Neuronal stem cell (in vitro differentiated cells): ENCODE results near the gene MRNIP.

Experiments
- DNase-seq: peaks from one replicate; pipeline ENCODE4 v3.0.0-alpha.2; 2013; ENCODE audit warnings: low spot score
- H2AFZ ChIP-seq: one replicate; pipeline ENCODE4 v1.6.1; 2013; ENCODE audit warnings: mild to moderate bottlenecking, low read length, inconsistent platforms
- H2AK5ac ChIP-seq: 2 replicates; pipeline ENCODE4 v1.6.1; 2013; ENCODE audit warnings: low read depth, mild to moderate bottlenecking, inconsistent platforms, low read length, moderate library complexity, mixed read lengths
- H2BK120ac ChIP-seq: 2 replicates; pipeline ENCODE4 v1.6.1; 2013; ENCODE audit warnings: low read depth, mild to moderate bottlenecking, inconsistent platforms, low read length, moderate library complexity, mixed read lengths
- H2BK12ac ChIP-seq: one replicate; pipeline ENCODE4 v1.6.1; 2013; ENCODE audit warnings: low read length, inconsistent platforms
- H2BK15ac ChIP-seq: 2 replicates; pipeline ENCODE4 v1.6.1; 2013; ENCODE audit warnings: mild to moderate bottlenecking, low read length, inconsistent platforms, mixed read lengths
- H2BK5ac ChIP-seq: one replicate; pipeline ENCODE4 v1.6.1; 2013; ENCODE audit warnings: inconsistent platforms, mild to moderate bottlenecking, low read length, moderate library complexity
- H3K14ac ChIP-seq: one replicate; pipeline ENCODE4 v1.6.1; 2013; ENCODE audit warnings: low read length, inconsistent platforms
- H3K18ac ChIP-seq: 2 replicates; pipeline ENCODE4 v1.6.1; 2013; ENCODE audit warnings: low read length, inconsistent platforms
- H3K23ac ChIP-seq: 2 replicates; pipeline ENCODE4 v1.6.1; 2013; ENCODE audit warnings: low read depth, mild to moderate bottlenecking, mixed read lengths, low read length, inconsistent platforms; ENCODE audit not compliant: poor library complexity
- H3K27ac ChIP-seq: replicated peaks from 3 replicates; pipeline ENCODE4 v1.5.1; 2013; ENCODE audit warnings: low read length, inconsistent platforms
- H3K27me3 ChIP-seq, 3 experiments: 2 replicates each; pipeline ENCODE4 v1.6.1; 2013; ENCODE audit warnings: low read length in 3 of 3, mild to moderate bottlenecking in 2 of 3, inconsistent platforms in 1 of 3, low read depth in 1 of 3, mixed read lengths in 1 of 3, moderate library complexity in 1 of 3; ENCODE audit not compliant: control insufficient read depth in 3 of 3, insufficient read depth in 3 of 3
- H3K36me3 ChIP-seq, 2 donors: replicated peaks in 1 of 2; 2 replicates each; pipeline ENCODE4 v1.6.1; 2013; ENCODE audit warnings: low read length in 2 of 2; ENCODE audit not compliant: control insufficient read depth in 2 of 2, insufficient read depth in 2 of 2
- H3K4ac ChIP-seq: 2 replicates; pipeline ENCODE4 v1.6.1; 2013; ENCODE audit warnings: inconsistent platforms, mild to moderate bottlenecking, low read length, moderate library complexity
- H3K4me1 ChIP-seq, 2 donors: 1 replicate in 1 of 2; 2 replicates in 1 of 2; pipeline ENCODE4 v1.6.1; 2013; ENCODE audit warnings: low read length in 2 of 2, low read depth in 1 of 2; ENCODE audit not compliant: control insufficient read depth in 2 of 2, insufficient read depth in 1 of 2
- H3K4me2 ChIP-seq: one replicate; pipeline ENCODE4 v1.6.1; 2013; ENCODE audit warnings: mild to moderate bottlenecking, low read length, inconsistent platforms; ENCODE audit not compliant: insufficient read depth, poor library complexity, severe bottlenecking
- H3K4me3 ChIP-seq, 2 donors: 2 replicates each; pipeline ENCODE4 v1.5.1; 2013; ENCODE audit warnings: low read length in 2 of 2, mild to moderate bottlenecking in 2 of 2, inconsistent platforms in 1 of 2, moderate library complexity in 1 of 2
- H3K79me1 ChIP-seq: one replicate; pipeline ENCODE4 v1.6.1; 2013; ENCODE audit warnings: low read depth, mild to moderate bottlenecking, inconsistent platforms, low read length, moderate library complexity
- H3K9ac ChIP-seq: one replicate; pipeline ENCODE4 v1.6.1; 2013; ENCODE audit warnings: mild to moderate bottlenecking, low read depth, low read length, inconsistent platforms; ENCODE audit not compliant: poor library complexity
- H3K9me3 ChIP-seq, 2 donors: replicated peaks in 1 of 2; 2 replicates each; pipeline versions ENCODE3 to v1.6.1; 2013; ENCODE audit warnings: low read length in 2 of 2, mild to moderate bottlenecking in 2 of 2, inconsistent platforms in 1 of 2, low read depth in 1 of 2, mixed read lengths in 1 of 2, moderate library complexity in 1 of 2; ENCODE audit not compliant: control insufficient read depth in 2 of 2, insufficient read depth in 1 of 2
- H4K8ac ChIP-seq: one replicate; pipeline ENCODE4 v1.6.1; 2013; ENCODE audit warnings: low read depth, mild to moderate bottlenecking, inconsistent platforms, low read length, moderate library complexity
- H4K91ac ChIP-seq: one replicate; pipeline ENCODE4 v1.6.1; 2013; ENCODE audit warnings: low read length, low read depth, mild to moderate bottlenecking, inconsistent platforms; ENCODE audit not compliant: poor library complexity
- WGBS, 2 donors: extraction: QIAGEN DNeasy Blood & Tissue Kit; methylation state at CpG; one replicate each; pipeline ENCODE4 v1.1.7; 2013; ENCODE audit warnings: missing lambda C conversion rate in 2 of 2, mixed read lengths in 1 of 2; ENCODE audit not compliant: insufficient read length in 2 of 2, insufficient replicate concordance in 1 of 2; ENCODE audit errors: extremely low coverage in 2 of 2; 5-methylcytosine and 5-hydroxymethylcytosine counted together

The MRNIP gene

DNA sequence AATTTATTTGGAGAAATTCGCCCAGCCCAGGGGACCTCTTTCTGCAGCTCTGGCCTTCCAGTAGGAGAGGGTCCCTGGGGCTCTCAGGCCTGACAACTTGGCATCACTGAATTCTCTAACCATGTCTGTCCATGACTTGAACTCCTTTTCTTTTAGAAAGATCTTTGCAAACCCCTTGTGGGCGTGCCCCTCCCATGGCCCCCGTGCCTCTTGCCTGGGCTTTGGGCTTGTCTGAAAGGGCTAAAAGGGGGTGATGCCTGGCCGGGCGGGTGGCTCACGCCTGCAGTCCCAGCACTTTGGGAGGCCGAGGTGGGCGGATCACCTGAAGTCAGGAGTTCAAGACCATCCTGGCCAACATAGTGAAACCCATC is 41.2 kb downstream of the MRNIP start:
- no peak overlapping the region for H3K27ac ChIP-seq
- H3K4me2 ChIP-seq = peak overlapping the region; percentile 80
- peak overlapping the region; percentile 96 for H2AK5ac ChIP-seq
- H3K18ac ChIP-seq = no peak overlapping the region
- no peak overlapping the region for H2BK5ac ChIP-seq
- no peak overlapping the region for H4K8ac ChIP-seq
- H3K23ac ChIP-seq = peak overlapping the region; percentile 83
- peak overlapping the region; percentile 97 for H3K14ac ChIP-seq
- H3K4me1 ChIP-seq = peaks cover 23 to 30% of the 10 kb centered on the region in 2 donors
- no peak overlapping the region for H4K91ac ChIP-seq
- H3K4ac ChIP-seq = no peak overlapping the region
- WGBS, 2 donors = no CpG with 5 or more reads among the region's 8 CpGs
- H3K4me3 ChIP-seq = no peak overlapping the region
- H2BK12ac ChIP-seq = no peak overlapping the region
- H3K79me1 ChIP-seq = peaks cover 13% of the 10 kb centered on the region
- peaks cover 8 to 38% of the 10 kb centered on the region in 2 donors for H3K36me3 ChIP-seq
- DNase-seq = no peak
- H3K9ac ChIP-seq = no peak overlapping the region
- no peak overlapping the region for H2BK120ac ChIP-seq
- H3K9me3 ChIP-seq = peaks cover 0 to 2% of the 10 kb centered on the region in 2 donors
- H3K27me3 ChIP-seq = peaks cover 0 to 4% (median 0%) of the 10 kb centered on the region in 3 experiments
- no peak overlapping the region for H2AFZ ChIP-seq
- H2BK15ac ChIP-seq = peak overlapping the region; percentile 2

DNA sequence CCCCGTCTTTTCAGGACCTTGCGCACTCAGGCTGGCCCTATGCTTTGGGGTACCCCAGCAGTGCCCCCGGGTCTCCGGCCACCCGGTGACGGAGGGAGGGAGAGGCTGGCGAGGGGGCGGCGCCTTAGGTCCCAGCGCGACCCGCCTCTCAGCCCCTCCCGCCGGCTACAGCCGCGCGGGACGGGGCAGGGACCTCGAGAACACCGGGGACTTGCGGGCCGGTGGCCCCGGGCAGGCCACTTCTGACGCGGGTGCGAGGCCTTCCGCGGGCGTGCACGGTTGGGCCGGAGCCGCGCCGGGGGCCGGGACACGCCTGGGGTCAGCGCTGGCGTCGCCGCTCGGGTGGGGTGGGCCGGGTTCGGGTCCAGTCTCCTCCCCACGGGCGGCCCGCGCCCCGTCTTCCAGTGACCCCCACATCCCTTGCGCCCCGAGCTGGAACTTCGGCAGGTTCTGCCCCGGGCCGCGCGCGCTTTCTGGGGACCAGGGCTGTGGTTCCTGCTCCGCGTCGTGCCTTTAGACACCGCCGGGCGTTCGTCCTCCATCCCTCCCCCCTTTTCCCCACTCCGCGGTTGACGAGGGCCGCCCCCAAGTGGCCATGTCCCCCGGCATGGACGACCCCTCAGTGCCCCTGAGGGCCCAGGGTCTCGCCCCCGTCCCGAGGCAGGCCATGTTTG is 41.7 kb downstream of the MRNIP start:
- peak overlapping the region in 1 of 2 donors; percentile 76 for H3K4me3 ChIP-seq
- peaks cover 0 to 2% of the 10 kb centered on the region in 2 donors for H3K9me3 ChIP-seq
- peaks cover 0 to 4% (median 0%) of the 10 kb centered on the region in 3 experiments for H3K27me3 ChIP-seq
- no peak overlapping the region for H2AFZ ChIP-seq
- peak overlapping the region; percentile 41 for H2BK12ac ChIP-seq
- peaks cover 22 to 27% of the 10 kb centered on the region in 2 donors for H3K4me1 ChIP-seq
- H3K23ac ChIP-seq = peak overlapping the region; percentile 83
- no peak overlapping the region for H3K27ac ChIP-seq
- H2BK120ac ChIP-seq = no peak overlapping the region
- peaks cover 11% of the 10 kb centered on the region for H3K79me1 ChIP-seq
- H3K4ac ChIP-seq = no peak overlapping the region
- H3K14ac ChIP-seq = peak overlapping the region; percentile 97
- no peak overlapping the region for H4K91ac ChIP-seq
- H4K8ac ChIP-seq = peak overlapping the region; percentile 82
- H2BK5ac ChIP-seq = no peak overlapping the region
- peaks cover 11 to 40% of the 10 kb centered on the region in 2 donors for H3K36me3 ChIP-seq
- H3K4me2 ChIP-seq = peak overlapping the region; percentile 80
- peak overlapping the region; percentile 96 for H2AK5ac ChIP-seq
- peak overlapping the region; percentile 2 for H2BK15ac ChIP-seq
- peak overlapping the region; percentile 97 for H3K18ac ChIP-seq
- DNase-seq = no peak
- H3K9ac ChIP-seq = peak overlapping the region; percentile 86
- no CpG with 5 or more reads among the region's 72 CpGs for WGBS, 2 donors

DNA sequence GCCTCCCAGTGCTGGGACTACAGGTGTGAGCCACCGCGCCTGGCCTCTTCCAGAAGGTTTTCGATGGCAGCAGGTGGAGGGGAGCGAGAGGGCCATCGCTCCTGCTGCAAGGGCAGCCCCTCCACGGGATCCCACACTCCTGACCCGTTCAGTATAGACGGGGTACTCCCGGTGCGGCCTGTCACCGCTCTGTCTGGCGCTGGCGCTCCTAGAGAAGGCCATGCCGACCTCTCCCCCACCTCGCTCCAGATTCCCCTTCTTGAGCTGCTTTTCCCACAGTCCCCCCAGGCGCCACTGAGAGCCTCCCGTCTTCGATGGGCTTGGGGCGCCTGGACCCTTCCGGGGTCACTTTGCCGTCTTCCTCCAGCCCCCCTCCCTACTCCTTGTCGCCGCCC is 42.2 kb downstream of the MRNIP start:
- peak overlapping the region; percentile 96 for H2AK5ac ChIP-seq

DNA sequence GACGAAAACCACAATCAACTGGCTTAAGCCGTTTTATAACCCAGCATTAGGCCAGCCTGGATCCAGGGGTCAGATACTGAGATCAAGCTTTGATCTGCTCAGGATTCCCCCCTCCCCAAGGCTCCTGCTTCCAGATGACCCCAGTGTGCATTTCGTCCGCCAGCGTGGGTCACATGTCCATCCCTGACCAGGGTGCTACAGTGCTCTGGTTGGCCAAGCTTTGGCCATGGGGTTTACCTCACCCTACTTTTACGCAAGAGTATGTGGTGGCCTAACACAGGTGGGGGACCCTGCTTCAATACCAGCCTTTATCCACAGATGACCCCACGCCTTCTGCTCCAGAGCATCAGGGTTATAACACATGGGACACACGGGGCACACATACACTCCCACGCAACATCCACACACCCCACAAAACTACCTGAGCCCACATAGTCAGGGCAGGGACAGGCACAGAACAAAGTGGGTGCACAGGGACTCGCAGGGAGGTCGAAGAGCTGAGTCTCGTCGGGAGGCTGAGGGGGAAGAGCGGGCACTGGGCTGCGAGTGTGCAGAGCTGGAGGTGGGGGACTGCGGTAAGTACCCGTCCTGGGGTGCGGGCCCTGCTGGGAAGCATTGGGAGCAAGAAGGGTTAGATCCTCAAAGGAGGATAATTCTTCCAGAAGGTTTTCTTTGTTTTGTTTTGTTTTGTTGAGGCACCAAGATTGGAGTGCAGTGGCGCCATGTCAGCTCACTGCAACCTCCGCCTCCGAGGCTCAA is 42.9 kb downstream of the MRNIP start:
- Histone ChIP-seq H3K4me1 (peaks cover 21 to 25% of the 10 kb centered on the region in 2 donors), H2BK12ac (no peak overlapping the region), H2AFZ (no peak overlapping the region), H3K14ac (no peak overlapping the region), H3K79me1 (peaks cover 3% of the 10 kb centered on the region), H3K18ac (no peak overlapping the region), H3K4ac (no peak overlapping the region), H3K36me3 (peaks cover 11 to 45% of the 10 kb centered on the region in 2 donors), H3K9ac (no peak overlapping the region), H2AK5ac (no peak overlapping the region), H4K91ac (no peak overlapping the region), H3K4me3 (peak overlapping the region in 1 of 2 donors; percentile 26), H2BK15ac (no peak overlapping the region), H3K27ac (no peak overlapping the region), H3K9me3 (peaks cover 2% of the 10 kb centered on the region in 2 donors), H3K23ac (no peak overlapping the region), H2BK5ac (no peak overlapping the region), H3K4me2 (no peak overlapping the region), H2BK120ac (no peak overlapping the region), H4K8ac (no peak overlapping the region), H3K27me3 (peaks cover 0 to 4% (median 0%) of the 10 kb centered on the region in 3 experiments)
- no CpG with 5 or more reads among the region's 21 CpGs for WGBS, 2 donors
- no peak for DNase-seq

More for the DNA sequence above, 42.2 kb downstream of the MRNIP start:
- peaks cover 11 to 43% of the 10 kb centered on the region in 2 donors for H3K36me3 ChIP-seq
- H3K27me3 ChIP-seq = peaks cover 0 to 4% (median 0%) of the 10 kb centered on the region in 3 experiments
- H4K8ac ChIP-seq = peak overlapping the region; percentile 82
- H2BK120ac ChIP-seq = no peak overlapping the region
- peak overlapping the region; percentile 41 for H2BK12ac ChIP-seq
- DNase-seq = no peak
- H3K18ac ChIP-seq = peak overlapping the region; percentile 97
- peak overlapping the region; percentile 97 for H3K14ac ChIP-seq
- peaks cover 0 to 2% of the 10 kb centered on the region in 2 donors for H3K9me3 ChIP-seq
- peaks cover 9% of the 10 kb centered on the region for H3K79me1 ChIP-seq
- no peak overlapping the region for H3K4ac ChIP-seq
- peak overlapping the region; percentile 84 for H3K9ac ChIP-seq
- H2AFZ ChIP-seq = no peak overlapping the region
- no peak overlapping the region for H4K91ac ChIP-seq
- peak overlapping the region in 1 of 2 donors; percentile 76 for H3K4me3 ChIP-seq
- peak overlapping the region; percentile 80 for H3K4me2 ChIP-seq
- H2BK5ac ChIP-seq = no peak overlapping the region
- no peak overlapping the region for H3K27ac ChIP-seq
- H3K4me1 ChIP-seq = peaks cover 21 to 25% of the 10 kb centered on the region in 2 donors
- H2BK15ac ChIP-seq = no peak overlapping the region
- H3K23ac ChIP-seq = peak overlapping the region; percentile 20
- WGBS, 2 donors = no CpG with 5 or more reads among the region's 23 CpGs
